ENCODE measurements around the gene EHF.
"Not testable (repeated sequence)": the region's sequence is repeated elsewhere in the genome, so short reads cannot be mapped to it uniquely, and the experiment has no call there.

The EHF gene

DNA sequence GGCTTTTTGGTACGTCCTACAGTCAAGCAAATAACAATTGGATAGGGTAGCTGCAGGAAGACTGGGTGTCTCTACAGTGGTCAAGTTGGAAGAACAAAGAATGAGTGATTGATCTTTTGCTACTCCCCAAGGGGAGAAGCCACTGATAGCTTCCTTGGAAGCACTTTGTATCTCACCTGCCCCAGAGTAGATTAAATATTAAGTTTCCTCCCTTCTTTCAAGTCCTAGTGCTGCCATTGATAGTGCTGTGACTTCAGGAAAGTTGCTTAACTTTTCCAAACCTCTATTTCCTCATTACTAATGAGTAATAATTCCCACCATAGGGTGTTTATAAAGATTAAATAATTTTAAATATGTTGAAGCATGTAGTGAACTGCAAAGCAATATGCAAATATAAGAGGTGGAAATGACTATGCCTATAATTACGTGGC lies 35.6 kb upstream of the EHF start:
- CTCF ChIA-PET, result interaction anchor here (0.7 to 4.0 kb wide), 34 partner anchors 10 to 900 kb away, joined by 3 to 42 read pairs (median 6); no protein-coding TSS in a partner anchor
- TF ChIP-seq, protein P1, sequence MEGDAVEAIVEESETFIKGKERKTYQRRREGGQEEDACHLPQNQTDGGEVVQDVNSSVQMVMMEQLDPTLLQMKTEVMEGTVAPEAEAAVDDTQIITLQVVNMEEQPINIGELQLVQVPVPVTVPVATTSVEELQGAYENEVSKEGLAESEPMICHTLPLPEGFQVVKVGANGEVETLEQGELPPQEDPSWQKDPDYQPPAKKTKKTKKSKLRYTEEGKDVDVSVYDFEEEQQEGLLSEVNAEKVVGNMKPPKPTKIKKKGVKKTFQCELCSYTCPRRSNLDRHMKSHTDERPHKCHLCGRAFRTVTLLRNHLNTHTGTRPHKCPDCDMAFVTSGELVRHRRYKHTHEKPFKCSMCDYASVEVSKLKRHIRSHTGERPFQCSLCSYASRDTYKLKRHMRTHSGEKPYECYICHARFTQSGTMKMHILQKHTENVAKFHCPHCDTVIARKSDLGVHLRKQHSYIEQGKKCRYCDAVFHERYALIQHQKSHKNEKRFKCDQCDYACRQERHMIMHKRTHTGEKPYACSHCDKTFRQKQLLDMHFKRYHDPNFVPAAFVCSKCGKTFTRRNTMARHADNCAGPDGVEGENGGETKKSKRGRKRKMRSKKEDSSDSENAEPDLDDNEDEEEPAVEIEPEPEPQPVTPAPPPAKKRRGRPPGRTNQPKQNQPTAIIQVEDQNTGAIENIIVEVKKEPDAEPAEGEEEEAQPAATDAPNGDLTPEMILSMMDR (IDR thresholded peaks at IDR 0.05; ENCODE audit: control extremely low read depth, extremely low read depth, low read depth, missing control alignments), result no peak
- no peak for DNase-seq (ENCODE audit: extremely low spot score)
- POLR2A ChIA-PET, result no interaction called here

DNA sequence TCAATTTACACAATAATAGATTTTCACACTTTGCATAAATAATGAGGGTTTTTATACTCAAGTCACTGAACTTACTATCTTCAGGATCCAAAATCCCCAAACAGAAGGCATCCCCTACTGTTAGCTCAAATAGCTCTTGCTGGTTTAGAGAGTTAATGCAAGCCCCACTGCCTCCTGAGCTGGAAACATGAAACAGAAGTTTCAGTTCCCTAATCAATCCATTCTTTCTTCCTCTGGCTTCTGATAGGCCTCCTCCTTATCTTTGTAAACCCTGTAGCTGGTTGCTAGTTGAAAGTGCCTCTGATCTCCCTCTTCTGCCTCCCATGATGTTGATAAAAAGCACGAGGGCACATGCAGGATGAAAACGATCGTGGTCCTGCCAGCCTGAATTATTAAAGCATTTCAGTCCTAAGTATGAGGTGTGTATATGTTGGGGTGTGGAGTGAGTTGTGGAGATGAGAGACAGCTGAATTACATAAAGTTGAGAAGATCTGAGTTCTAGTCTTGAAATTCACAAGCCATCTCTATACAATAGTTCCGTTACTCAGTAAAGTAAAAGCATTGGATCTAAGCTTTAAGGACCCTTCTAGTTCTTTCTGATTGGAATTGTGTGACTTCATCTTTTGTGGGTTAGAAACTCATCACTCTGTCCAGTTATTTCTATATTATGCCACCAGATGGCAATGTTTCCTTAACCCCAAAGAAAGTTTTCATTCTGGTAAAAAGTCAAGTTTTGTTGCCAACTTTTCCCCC lies 35.0 kb upstream of the EHF start:
- POLR2A ChIA-PET, result no interaction called here
- CTCF ChIA-PET, result interaction anchor here (0.7 to 4.0 kb wide), 40 partner anchors 10 to 899 kb away, joined by 3 to 42 read pairs (median 5); partner anchors contain the start of genes APIP and PDHX
- peak; percentile 50 for DNase-seq (ENCODE audit: extremely low spot score)
- TF ChIP-seq, protein P1 (IDR thresholded peaks at IDR 0.05; ENCODE audit: control extremely low read depth, extremely low read depth, low read depth, missing control alignments), result peak; percentile 48

DNA sequence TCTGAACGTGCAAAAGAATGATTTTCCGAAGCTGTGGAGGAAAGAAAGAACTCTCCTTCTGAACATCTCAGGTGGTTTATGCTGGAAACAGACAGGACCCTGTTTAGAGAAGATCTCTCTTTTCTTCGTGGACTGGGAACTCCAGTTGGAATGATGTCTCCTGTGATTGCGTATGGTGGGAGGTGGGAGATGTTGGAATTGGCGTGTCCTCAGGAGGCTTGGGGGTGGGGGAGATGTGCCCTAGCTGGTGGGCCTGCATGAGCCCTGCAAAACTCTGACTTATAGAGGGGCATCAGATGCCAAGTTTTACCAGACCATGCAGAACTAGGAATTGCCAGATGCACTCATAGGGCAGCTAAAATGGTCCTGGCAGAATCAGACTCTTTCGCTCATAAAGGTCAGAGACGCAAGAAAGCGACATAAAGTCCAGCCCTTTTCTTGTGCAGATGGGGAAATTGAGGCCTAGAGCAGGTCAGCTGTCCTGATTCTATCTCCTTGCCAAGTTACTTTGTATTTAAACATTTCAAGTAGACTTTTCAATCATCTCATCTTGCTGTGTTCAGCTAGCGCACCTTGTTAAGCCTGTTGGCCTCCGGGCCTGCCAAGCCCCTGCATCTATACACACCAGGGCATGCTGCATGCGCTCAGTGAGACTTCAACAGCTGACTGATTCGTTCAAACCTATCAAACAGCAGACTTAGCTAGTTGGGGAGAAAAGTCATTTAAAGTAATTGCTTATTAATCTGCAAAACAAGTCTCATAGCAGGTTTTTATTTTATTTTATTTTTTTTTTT lies 34.2 kb upstream of the EHF start:
- no peak for DNase-seq (ENCODE audit: extremely low spot score)
- POLR2A ChIA-PET, result no interaction called here
- CTCF ChIA-PET, result interaction anchor here (0.7 to 4.0 kb wide), 32 partner anchors 9 to 898 kb away, joined by 3 to 42 read pairs (median 6); partner anchors contain the start of genes APIP, ELF5 and PDHX
- TF ChIP-seq, protein P1 (IDR thresholded peaks at IDR 0.05; ENCODE audit: control extremely low read depth, extremely low read depth, low read depth, missing control alignments), result no peak

DNA sequence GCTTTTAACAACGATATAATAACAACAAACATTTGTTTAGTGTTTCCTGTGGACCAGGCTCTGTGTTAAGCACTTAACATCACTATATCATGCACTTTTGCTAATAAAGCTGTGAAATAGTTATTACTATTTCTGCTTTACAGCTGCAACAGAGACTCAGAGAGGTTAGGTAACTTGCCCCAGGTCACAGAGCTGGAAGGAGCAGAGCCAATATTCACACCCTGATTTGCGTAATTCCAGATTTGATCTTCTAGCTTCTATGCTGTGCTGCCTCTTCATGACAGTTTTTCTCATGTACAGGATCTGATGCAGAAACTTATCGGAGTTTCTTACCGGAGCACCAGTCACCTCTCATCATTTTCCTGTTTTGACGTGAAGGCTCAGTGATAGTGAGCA lies 33.6 kb upstream of the EHF start:
- no peak for DNase-seq (ENCODE audit: extremely low spot score)
- TF ChIP-seq, protein P1 (IDR thresholded peaks at IDR 0.05; ENCODE audit: control extremely low read depth, extremely low read depth, low read depth, missing control alignments), result no peak
- ChIA-PET POLR2A (no interaction called here), CTCF (interaction anchor here (0.8 to 4.0 kb wide), 20 partner anchors 8 to 842 kb away, joined by 3 to 42 read pairs (median 12); partner anchors contain the start of genes APIP, ELF5 and PDHX)

DNA sequence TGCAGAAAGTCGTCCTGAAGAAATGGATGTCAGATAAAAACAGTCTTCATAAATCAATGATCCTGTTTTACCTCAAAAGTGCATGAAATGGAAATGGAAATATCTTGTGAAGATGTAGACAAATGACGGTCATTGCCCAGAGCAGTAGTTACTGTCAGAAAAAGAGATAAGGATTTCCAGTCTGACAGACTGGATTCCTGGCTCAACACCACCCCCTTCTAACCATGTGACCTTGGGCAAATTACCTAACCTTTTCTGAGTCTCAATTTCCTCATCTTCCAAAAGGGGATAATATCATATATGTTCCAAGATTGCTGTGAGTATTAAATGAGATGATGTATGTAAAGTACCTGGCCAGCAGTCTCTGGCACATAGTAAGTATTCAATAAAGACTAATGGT lies 32.9 kb upstream of the EHF start:
- ChIA-PET CTCF (interaction anchor here (0.8 to 4.0 kb wide), 9 partner anchors 8 to 308 kb away, joined by 3 to 42 read pairs (median 13); partner anchors contain the start of gene ELF5), POLR2A (no interaction called here)
- no peak for DNase-seq (ENCODE audit: extremely low spot score)
- TF ChIP-seq, protein P1 (IDR thresholded peaks at IDR 0.05; ENCODE audit: control extremely low read depth, extremely low read depth, low read depth, missing control alignments), result no peak

DNA sequence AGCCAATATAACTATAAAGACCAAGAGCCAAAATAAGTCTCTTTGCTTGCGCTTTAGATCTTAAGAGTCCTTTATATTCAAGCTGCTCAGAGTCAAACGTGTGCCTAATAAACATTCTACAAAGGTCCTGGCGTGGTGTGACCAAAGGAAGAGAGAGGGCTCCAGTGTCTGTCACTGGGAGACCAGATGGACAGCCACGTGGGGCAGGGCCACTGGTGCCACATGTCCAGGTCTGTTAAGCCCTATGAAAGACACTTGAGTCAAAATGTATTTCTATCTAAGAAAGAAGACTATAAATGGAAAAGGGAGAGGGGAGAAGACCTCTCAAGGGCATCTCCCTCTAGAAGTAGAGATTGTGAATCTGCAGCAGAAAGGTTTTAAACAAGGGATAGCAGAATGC lies 32.2 kb upstream of the EHF start:
- TF ChIP-seq, protein P1 (IDR thresholded peaks at IDR 0.05; ENCODE audit: control extremely low read depth, extremely low read depth, low read depth, missing control alignments), result no peak
- DNase-seq (ENCODE audit: extremely low spot score), result no peak
- POLR2A ChIA-PET, result no interaction called here
- CTCF ChIA-PET, result interaction anchor here (1.0 kb wide), 1 partner anchor 308 kb away, joined by 3 read pairs; no protein-coding TSS in a partner anchor

DNA sequence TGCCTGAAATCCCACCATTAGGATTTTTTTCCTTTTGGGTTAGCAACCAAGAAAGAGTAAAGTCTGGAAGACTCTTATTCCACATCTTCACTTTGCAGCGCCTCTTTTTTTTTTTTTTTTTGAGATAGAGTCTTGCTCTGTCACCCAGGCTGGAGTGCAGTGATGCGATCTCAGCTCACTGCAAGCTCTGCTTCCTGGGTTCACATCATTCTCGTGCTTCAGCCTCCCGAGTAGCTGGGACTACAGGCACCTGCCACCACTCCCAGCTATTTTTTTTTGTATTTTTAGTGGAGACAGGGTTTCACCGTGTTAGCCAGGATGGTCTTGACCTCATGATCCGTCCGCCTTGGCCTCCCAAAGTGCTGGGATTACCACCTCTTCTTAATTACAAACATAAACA lies 31.7 kb upstream of the EHF start:
- POLR2A ChIA-PET, result interaction anchor here (0.7 kb wide), 1 partner anchor 453 kb away, joined by 4 read pairs; no protein-coding TSS in a partner anchor

More for the DNA sequence above, 31.7 kb upstream of the EHF start:
- DNase-seq (ENCODE audit: extremely low spot score); CTCF ChIA-PET: not testable (repeated sequence)
